Stimulated activated naive B cell treated with anti-CD40 and anti-IgM and Interleukin-4, amounts not matched to agents 10 μg/mL and 1 μg/mL and 100 μg/mL, for 72 hours (primary cell): Measurements from ENCODE around the gene DUOX2.
"Not testable (repeated sequence)": the region's sequence is repeated elsewhere in the genome, so short reads cannot be mapped to it uniquely, and the experiment has no call there.

Experiments used
- ATAC-seq, 2 donors: fragments of 150-1000 bp; cut with Tn5 transposase; replicated peaks; 2 replicates each; pipeline ENCODE4 v1.10.0; 2021; ENCODE audit warnings: moderate library complexity in 1 of 2
- DNase-seq: peaks from one replicate; pipeline ENCODE4 v3.0.0; 2021
- H3K27ac Mint-ChIP-seq: one replicate; pipeline ENCODE4 v1.8.0; 2022; ENCODE audit warnings: mild to moderate bottlenecking, mixed read lengths
- H3K27me3 Mint-ChIP-seq, 2 donors: one replicate each; pipeline ENCODE4 v1.8.0; 2022; ENCODE audit warnings: mixed read lengths in 2 of 2
- H3K36me3 Mint-ChIP-seq, 2 donors: one replicate each; pipeline ENCODE4 v1.8.0; 2022; ENCODE audit warnings: mixed read lengths in 2 of 2, mild to moderate bottlenecking in 1 of 2
- H3K4me1 Mint-ChIP-seq, 2 donors: one replicate each; pipeline ENCODE4 v1.8.0; 2022; ENCODE audit warnings: mixed read lengths in 2 of 2, mild to moderate bottlenecking in 1 of 2
- H3K4me3 Mint-ChIP-seq, 2 donors: one replicate each; pipeline ENCODE4 v1.8.0; 2022; ENCODE audit warnings: mild to moderate bottlenecking in 2 of 2, mixed read lengths in 2 of 2, moderate library complexity in 1 of 2
- H3K9me3 Mint-ChIP-seq, 2 donors: one replicate each; pipeline ENCODE4 v1.8.0; 2022; ENCODE audit warnings: mixed read lengths in 2 of 2, mild to moderate bottlenecking in 1 of 2

DUOX2 gene

GRCh38 chr15:45091576-45091975 is 22.4 kb downstream of the DUOX2 start:
- H3K4me3 Mint-ChIP-seq = no peak overlapping the region
- H3K27ac Mint-ChIP-seq = no peak overlapping the region
- ATAC-seq (no peak), DNase-seq (no peak)
- peaks cover 0 to 3% of the 10 kb centered on the region in 2 donors for H3K4me1 Mint-ChIP-seq
- peaks cover 0 to 3% of the 10 kb centered on the region in 2 donors for H3K9me3 Mint-ChIP-seq
- H3K36me3 Mint-ChIP-seq = no peaks in the 10 kb centered on the region
- peaks cover 25 to 38% of the 10 kb centered on the region in 2 donors for H3K27me3 Mint-ChIP-seq

GRCh38 chr15:45091161-45091560 is 22.8 kb downstream of the DUOX2 start:
- Mint-ChIP-seq H3K9me3 (peaks cover 0 to 3% of the 10 kb centered on the region in 2 donors), H3K4me3 (no peak overlapping the region), H3K4me1 (peaks cover 0 to 3% of the 10 kb centered on the region in 2 donors), H3K27ac (no peak overlapping the region), H3K36me3 (no peaks in the 10 kb centered on the region), H3K27me3 (peaks cover 25 to 38% of the 10 kb centered on the region in 2 donors)
- ATAC-seq (no peak), DNase-seq (no peak)

GRCh38 chr15:45089712-45090373 is 24.1 kb downstream of the DUOX2 start:
- H3K27me3 Mint-ChIP-seq = peaks cover 25 to 38% of the 10 kb centered on the region in 2 donors
- H3K4me1 Mint-ChIP-seq = peaks cover 0 to 3% of the 10 kb centered on the region in 2 donors
- peaks cover 0 to 3% of the 10 kb centered on the region in 2 donors for H3K9me3 Mint-ChIP-seq
- no peak for ATAC-seq
- H3K4me3 Mint-ChIP-seq = no peak overlapping the region
- no peak overlapping the region for H3K27ac Mint-ChIP-seq
- no peaks in the 10 kb centered on the region for H3K36me3 Mint-ChIP-seq
- no peak for DNase-seq

- no peak for ATAC-seq
- Mint-ChIP-seq H3K27ac (no peak overlapping the region), H3K9me3 (peaks cover 0 to 3% of the 10 kb centered on the region in 2 donors), H3K27me3 (peaks cover 25 to 44% of the 10 kb centered on the region in 2 donors), H3K36me3 (no peaks in the 10 kb centered on the region), H3K4me3 (no peak overlapping the region), H3K4me1 (peaks cover 0 to 3% of the 10 kb centered on the region in 2 donors)
- DNase-seq = no peak
Observed at GRCh38 chr15:45088801-45089711, 24.9 kb downstream of the DUOX2 start.

GRCh38 chr15:45087513-45087912 is 26.5 kb downstream of the DUOX2 start:
- no peak overlapping the region for H3K4me3 Mint-ChIP-seq
- no peak overlapping the region for H3K27ac Mint-ChIP-seq
- H3K4me1 Mint-ChIP-seq = peaks cover 0 to 3% of the 10 kb centered on the region in 2 donors
- H3K27me3 Mint-ChIP-seq = peaks cover 25 to 45% of the 10 kb centered on the region in 2 donors
- no peaks in the 10 kb centered on the region for H3K9me3 Mint-ChIP-seq
- ATAC-seq = peak in 1 of 2 donors; percentile 51
- DNase-seq = no peak
- H3K36me3 Mint-ChIP-seq = no peaks in the 10 kb centered on the region

GRCh38 chr15:45084163-45084562 is 29.8 kb downstream of the DUOX2 start:
- H3K4me3 Mint-ChIP-seq = no peak overlapping the region
- no peaks in the 10 kb centered on the region for H3K4me1 Mint-ChIP-seq
- DNase-seq = no peak
- ATAC-seq = no peak
- H3K27ac Mint-ChIP-seq = no peak overlapping the region
- no peaks in the 10 kb centered on the region for H3K9me3 Mint-ChIP-seq
- no peaks in the 10 kb centered on the region for H3K36me3 Mint-ChIP-seq
- H3K27me3 Mint-ChIP-seq = peaks cover 6 to 29% of the 10 kb centered on the region in 2 donors

- no peaks in the 10 kb centered on the region for H3K36me3 Mint-ChIP-seq
- H3K4me1 Mint-ChIP-seq = no peaks in the 10 kb centered on the region
- peaks cover 6 to 24% of the 10 kb centered on the region in 2 donors for H3K27me3 Mint-ChIP-seq
- no peak for ATAC-seq
- no peak overlapping the region for H3K27ac Mint-ChIP-seq
- H3K9me3 Mint-ChIP-seq = no peaks in the 10 kb centered on the region
- no peak for DNase-seq
- H3K4me3 Mint-ChIP-seq = no peak overlapping the region
Observed at GRCh38 chr15:45083223-45083622, 30.7 kb downstream of the DUOX2 start.

GRCh38 chr15:45082412-45082811 is 31.6 kb downstream of the DUOX2 start:
- not testable (repeated sequence) for H3K4me1 Mint-ChIP-seq, H3K36me3 Mint-ChIP-seq, H3K9me3 Mint-ChIP-seq, DNase-seq, H3K4me3 Mint-ChIP-seq, ATAC-seq, H3K27ac Mint-ChIP-seq
- peaks cover 6 to 23% of the 10 kb centered on the region in 2 donors for H3K27me3 Mint-ChIP-seq

- not testable (repeated sequence) for ATAC-seq, H3K27ac Mint-ChIP-seq, H3K36me3 Mint-ChIP-seq, H3K4me3 Mint-ChIP-seq, DNase-seq, H3K9me3 Mint-ChIP-seq, H3K4me1 Mint-ChIP-seq
- peaks cover 0 to 17% of the 10 kb centered on the region in 2 donors for H3K27me3 Mint-ChIP-seq
Observed at GRCh38 chr15:45080593-45080992, 33.4 kb downstream of the DUOX2 start.

- not testable (repeated sequence) for H3K9me3 Mint-ChIP-seq, H3K4me3 Mint-ChIP-seq, ATAC-seq, H3K27ac Mint-ChIP-seq, H3K4me1 Mint-ChIP-seq, H3K36me3 Mint-ChIP-seq, DNase-seq
- H3K27me3 Mint-ChIP-seq = peaks cover 0 to 17% of the 10 kb centered on the region in 2 donors
Observed at GRCh38 chr15:45079628-45080246, 34.2 kb downstream of the DUOX2 start.

- not testable (repeated sequence) for DNase-seq, H3K27ac Mint-ChIP-seq, H3K4me3 Mint-ChIP-seq, ATAC-seq, H3K4me1 Mint-ChIP-seq, H3K36me3 Mint-ChIP-seq, H3K9me3 Mint-ChIP-seq
- peaks cover 0 to 13% of the 10 kb centered on the region in 2 donors for H3K27me3 Mint-ChIP-seq
Observed at GRCh38 chr15:45079201-45079600, 34.8 kb downstream of the DUOX2 start.

GRCh38 chr15:45077391-45077790 is 36.6 kb downstream of the DUOX2 start:
- not testable (repeated sequence) for H3K9me3 Mint-ChIP-seq, ATAC-seq, DNase-seq, H3K4me1 Mint-ChIP-seq, H3K27ac Mint-ChIP-seq, H3K27me3 Mint-ChIP-seq, H3K36me3 Mint-ChIP-seq, H3K4me3 Mint-ChIP-seq

- ATAC-seq, H3K9me3 Mint-ChIP-seq, H3K4me1 Mint-ChIP-seq, H3K27ac Mint-ChIP-seq, H3K4me3 Mint-ChIP-seq, H3K27me3 Mint-ChIP-seq, H3K36me3 Mint-ChIP-seq, DNase-seq: not testable (repeated sequence)
Observed at GRCh38 chr15:45075440-45076320, 38.3 kb downstream of the DUOX2 start.

- not testable (repeated sequence) for H3K4me1 Mint-ChIP-seq, H3K4me3 Mint-ChIP-seq, ATAC-seq, H3K27me3 Mint-ChIP-seq, H3K27ac Mint-ChIP-seq, H3K9me3 Mint-ChIP-seq, DNase-seq
- peaks cover 6 to 11% of the 10 kb centered on the region in 2 donors for H3K36me3 Mint-ChIP-seq
Observed at GRCh38 chr15:45073602-45074001, 40.4 kb downstream of the DUOX2 start.
